Measurements from ENCODE around the gene MOCOS. TPM values are rescaled to one million over a fixed set of nuclear protein-coding genes. Genes with fewer than 3 reads are reported as not detected.

MOCOS gene
- polyA plus RNA-seq, 3 donors = 1.1 to 4.7 (median 2.3) TPM

- H3K27ac ChIP-seq (ENCODE audit: low read depth, low read length) = no peak overlapping the region
- 70 to 86% (median 78%) methylated on average over 1 of the region's 1 CpG for WGBS, 3 donors
These were observed 106.7 kb downstream of the MOCOS start for GRCh38 chr18:36294031-36294430.

DNA sequence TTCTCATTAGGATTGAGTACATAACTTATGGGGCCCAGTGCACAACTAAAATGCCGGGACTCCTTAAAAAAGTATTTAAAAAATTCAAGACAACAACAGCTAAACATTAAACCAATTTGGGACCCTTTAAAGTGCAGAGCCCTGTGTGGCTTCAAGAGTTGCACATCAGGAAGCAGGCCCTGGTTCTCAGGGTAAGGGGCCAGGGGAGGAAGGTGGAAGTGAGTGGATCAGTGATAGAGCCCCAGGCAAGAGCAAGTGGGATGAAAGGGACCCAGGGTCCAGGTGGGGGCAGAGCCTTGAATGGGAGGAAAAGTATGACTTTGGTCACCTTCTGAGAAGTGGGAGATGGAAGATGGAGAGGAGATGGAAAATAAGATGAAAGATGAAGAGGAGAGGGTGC is 107.9 kb downstream of the MOCOS start:
- no peak overlapping the region for H3K27ac ChIP-seq (ENCODE audit: low read depth, low read length)
- WGBS, 3 donors = 84 to 97% (median 92%) methylated on average over 1 of the region's 1 CpG

DNA sequence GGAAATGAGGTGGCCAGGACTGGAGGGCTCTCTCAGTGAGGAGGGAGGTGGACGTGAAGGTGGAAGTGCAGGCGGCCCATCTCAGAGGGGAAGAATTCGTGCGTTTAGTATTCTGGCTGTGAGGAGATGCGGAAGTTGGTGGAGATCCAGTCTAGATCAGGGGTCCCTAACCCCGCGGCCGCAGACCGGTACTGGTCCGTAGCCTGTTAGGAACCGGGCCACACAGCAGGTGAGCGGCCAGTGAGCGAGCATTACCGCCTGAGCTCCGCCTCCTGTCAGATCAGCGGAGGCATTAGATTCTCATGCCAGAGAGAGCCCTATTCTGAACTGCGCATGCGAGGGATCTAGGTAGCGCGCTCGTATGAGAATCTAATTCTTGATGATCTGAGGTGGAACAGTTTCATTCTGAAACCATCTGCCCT is 108.6 kb downstream of the MOCOS start:
- 38 to 40% (median 38%) methylated on average over 21 of the region's 21 CpGs for WGBS, 3 donors
- H3K27ac ChIP-seq (ENCODE audit: low read depth, low read length) = no peak overlapping the region

GRCh38 chr18:36296650-36297416 is 109.5 kb downstream of the MOCOS start:
- H3K27ac ChIP-seq (ENCODE audit: low read depth, low read length) = no peak overlapping the region
- WGBS, 3 donors = 0 to 1% (median 0%) methylated on average over 39 to 47 of the region's 47 CpGs

DNA sequence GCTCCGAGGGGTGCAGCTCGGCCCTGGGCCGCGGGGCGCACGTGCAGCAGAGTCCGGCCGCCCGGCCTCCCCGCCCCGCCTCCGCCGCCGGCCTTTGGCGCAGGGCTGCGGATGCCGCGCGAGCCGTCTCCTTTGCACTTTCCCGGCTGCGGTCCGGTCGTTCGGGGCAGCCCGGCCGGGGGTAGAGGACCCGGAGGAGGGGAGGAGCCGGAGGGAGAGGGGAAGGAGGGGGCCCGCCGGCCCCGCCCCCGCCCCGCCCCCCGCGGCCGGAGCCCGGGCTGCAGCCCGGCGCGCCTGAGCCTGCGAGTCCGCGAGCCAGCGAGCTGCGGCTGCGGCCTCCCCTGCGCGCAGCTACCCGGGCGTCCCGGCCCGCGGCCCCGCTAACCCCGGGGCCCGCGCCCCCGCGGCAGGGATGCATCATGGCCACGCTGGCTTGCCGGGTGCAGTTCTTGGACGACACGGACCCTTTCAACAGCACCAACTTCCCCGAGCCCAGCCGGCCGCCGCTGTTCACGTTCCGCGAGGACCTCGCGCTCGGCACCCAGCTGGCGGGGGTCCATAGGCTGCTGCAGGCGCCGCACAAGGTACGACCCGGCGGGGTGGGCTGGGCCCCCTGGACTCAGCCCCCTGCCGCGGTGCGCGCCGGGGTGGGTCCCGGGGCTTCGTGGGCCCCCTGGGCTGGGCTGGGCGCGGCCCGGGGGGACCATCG is 110.3 kb downstream of the MOCOS start, which contains the start of gene FHOD3:
TSS of gene FHOD3 (plus strand) at position 297 of the 709 bp plus-strand sequence. CDS start at position 420, 123 bp downstream.
- WGBS, 3 donors = 0 to 1% (median 1%) methylated on average over 49 to 91 of the region's 91 CpGs
- no peak within 1 kb of the TSS for H3K27ac ChIP-seq (ENCODE audit: low read depth, low read length)

GRCh38 chr18:36298126-36298741 is 110.9 kb downstream of the MOCOS start:
- no peak overlapping the region for H3K27ac ChIP-seq (ENCODE audit: low read depth, low read length)
- WGBS, 3 donors = 1 to 3% (median 2%) methylated on average over 49 to 67 of the region's 67 CpGs

DNA sequence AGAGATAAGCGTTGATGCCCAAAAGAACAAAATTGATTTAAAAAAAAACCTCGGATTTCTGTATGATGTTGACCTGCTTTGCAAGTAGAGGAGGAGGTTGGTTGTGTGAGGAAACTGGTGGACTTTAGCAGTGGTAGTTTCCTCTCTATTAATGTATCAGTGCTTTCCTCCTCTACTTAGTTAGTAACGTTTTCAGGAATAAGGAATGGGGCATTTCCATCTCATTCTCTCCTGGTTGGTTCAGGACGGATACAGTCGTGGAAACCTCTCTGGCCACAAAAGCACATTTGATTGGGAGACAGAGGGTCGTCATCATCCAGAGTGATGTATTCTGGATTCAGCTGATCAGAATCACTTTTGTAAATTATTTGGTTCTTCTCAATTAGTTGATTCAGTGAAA is 111.7 kb downstream of the MOCOS start:
- H3K27ac ChIP-seq (ENCODE audit: low read depth, low read length) = no peak overlapping the region
- 81 to 85% (median 82%) methylated on average over 6 of the region's 6 CpGs for WGBS, 3 donors

DNA sequence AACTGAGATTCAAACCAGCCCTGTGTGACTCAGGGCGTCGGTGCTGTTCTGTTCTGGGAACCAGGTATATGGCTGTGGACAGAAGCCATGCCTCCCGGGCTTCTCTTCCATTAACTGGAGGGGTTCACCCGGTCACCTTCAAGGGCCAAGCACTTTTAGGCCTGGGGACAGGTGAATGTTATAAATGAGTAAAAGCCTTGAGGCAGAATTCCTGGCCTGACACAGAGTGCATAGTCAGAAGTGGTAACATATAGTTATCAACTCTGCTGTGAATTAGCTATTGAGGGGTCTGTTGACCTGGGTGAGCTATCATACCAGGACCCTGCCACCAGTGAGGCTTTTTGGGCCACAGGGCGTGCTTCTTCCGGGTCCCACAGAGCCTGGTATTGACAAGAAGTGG is 112.9 kb downstream of the MOCOS start:
- 92 to 97% (median 94%) methylated on average over 6 of the region's 6 CpGs for WGBS, 3 donors
- H3K27ac ChIP-seq (ENCODE audit: low read depth, low read length) = no peak overlapping the region

DNA sequence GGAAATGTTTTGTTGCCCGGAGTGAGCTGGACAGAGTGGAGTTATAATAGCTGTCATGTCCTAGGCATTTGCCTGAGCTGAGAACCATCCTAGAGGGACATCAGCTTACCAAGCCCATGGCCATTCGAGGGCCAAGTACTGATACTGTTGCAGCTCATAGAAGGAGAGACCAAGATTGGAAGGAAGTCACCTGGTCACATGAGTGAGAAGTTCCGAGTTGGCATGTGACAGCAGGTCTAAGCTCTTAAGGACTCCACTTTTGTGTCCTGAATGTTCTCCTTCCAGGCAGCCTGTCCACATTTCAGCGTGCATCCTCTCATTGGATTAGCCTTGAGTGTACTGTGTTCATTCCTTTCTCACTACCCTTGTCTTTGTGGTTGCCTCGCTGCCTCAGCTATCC is 114.6 kb downstream of the MOCOS start:
- H3K27ac ChIP-seq (ENCODE audit: low read depth, low read length) = no peak overlapping the region
- 79 to 89% (median 79%) methylated on average over 5 of the region's 5 CpGs for WGBS, 3 donors

DNA sequence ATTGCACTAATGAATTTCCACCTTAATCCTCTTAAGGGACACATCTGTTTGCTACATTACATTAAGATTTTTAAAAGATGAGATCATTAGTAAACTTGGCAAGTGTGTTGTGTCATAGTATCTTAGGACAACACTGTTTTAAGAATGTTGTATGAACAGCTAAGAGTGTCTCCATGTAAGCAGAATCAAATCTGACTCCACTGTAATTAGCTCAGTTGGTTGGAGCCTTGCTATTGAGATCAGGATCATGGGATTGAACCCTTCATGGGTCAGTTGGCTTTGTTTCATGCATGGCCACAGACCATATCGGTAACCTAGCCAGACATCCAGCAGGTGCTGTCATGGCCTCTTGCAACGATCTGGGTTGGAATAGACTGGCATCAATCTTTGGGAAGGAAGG is 115.4 kb downstream of the MOCOS start:
- 78 to 94% (median 88%) methylated on average over 2 of the region's 2 CpGs for WGBS, 3 donors

GRCh38 chr18:36303211-36303844 is 116.0 kb downstream of the MOCOS start:
- no peak overlapping the region for H3K27ac ChIP-seq (ENCODE audit: low read depth, low read length)
- WGBS, 3 donors = 58 to 67% (median 63%) methylated on average over 6 of the region's 6 CpGs

More for the DNA sequence above, 115.4 kb downstream of the MOCOS start:
- H3K27ac ChIP-seq (ENCODE audit: low read depth, low read length) = no peak overlapping the region

DNA sequence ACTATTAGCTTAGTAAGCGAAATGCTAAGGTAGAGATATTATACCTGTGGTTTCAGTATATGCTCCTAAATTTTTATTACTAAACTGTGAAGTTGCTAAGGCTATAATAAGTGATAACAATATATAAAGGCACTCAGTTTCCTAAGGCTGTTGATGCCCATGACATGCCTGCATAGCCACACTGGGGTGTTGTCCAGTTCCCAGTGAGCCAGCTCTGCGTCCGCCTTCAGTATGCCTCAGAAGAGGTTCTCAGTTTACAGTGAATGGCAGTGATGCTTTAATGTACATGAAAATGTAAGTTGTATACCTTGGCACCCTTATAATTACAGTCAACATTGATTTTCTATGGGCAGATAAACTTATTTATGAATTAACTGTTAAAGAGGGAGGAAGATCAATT is 117.4 kb downstream of the MOCOS start:
- 77 to 93% (median 85%) methylated on average over 3 of the region's 3 CpGs for WGBS, 3 donors
- no peak overlapping the region for H3K27ac ChIP-seq (ENCODE audit: low read depth, low read length)

DNA sequence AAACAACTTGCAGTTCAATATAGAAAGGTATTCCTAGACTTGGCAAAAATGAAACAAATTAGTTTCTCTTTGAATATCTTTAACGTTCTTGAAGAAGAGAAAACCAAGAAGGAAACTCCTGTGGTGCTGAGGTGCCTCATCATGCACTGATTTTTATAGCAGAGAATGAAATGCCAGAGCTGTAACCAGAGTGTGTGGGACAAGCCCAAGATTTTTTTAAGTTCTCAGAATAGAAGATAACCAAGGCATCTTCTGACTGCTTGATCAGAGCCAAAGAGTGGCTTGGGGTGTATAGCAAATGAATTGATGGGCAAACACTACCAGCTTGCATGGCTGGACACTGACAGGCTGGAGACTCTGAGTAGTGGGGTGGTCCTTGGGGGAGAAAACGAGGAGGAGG is 118.1 kb downstream of the MOCOS start:
- WGBS, 3 donors = 32 to 61% (median 39%) methylated on average over 2 of the region's 2 CpGs
- H3K27ac ChIP-seq (ENCODE audit: low read depth, low read length) = no peak overlapping the region

DNA sequence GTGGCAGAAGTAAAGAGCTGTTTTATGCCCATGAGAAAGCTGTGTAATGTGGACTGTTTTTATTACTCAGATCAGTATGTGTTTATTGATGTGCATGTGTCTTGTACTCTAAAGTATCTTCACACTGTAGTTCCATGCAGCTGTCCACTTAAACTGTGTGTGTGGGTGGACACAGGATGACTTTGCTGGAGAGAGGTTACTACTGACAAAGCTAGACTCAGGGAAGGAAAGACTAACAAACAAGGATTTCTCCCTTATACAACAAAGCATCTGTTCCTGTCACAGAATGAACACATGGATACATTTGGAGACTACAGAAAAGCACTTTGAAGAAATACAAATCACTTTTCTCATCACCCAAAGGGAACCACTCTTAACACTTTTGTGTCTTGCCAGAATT is 120.2 kb downstream of the MOCOS start:
- H3K27ac ChIP-seq (ENCODE audit: low read depth, low read length) = no peak overlapping the region

- H3K27ac ChIP-seq (ENCODE audit: low read depth, low read length) = no peak overlapping the region
- WGBS, 3 donors = 59 to 85% (median 74%) methylated on average over 7 of the region's 7 CpGs
These were observed 121.6 kb downstream of the MOCOS start for GRCh38 chr18:36308711-36309435.

GRCh38 chr18:36309436-36310391 is 122.4 kb downstream of the MOCOS start:
- no peak overlapping the region for H3K27ac ChIP-seq (ENCODE audit: low read depth, low read length)
- 55 to 72% (median 56%) methylated on average over 11 of the region's 11 CpGs for WGBS, 3 donors

- WGBS, 3 donors = 83 to 87% (median 86%) methylated on average over 5 of the region's 5 CpGs
- no peak overlapping the region for H3K27ac ChIP-seq (ENCODE audit: low read depth, low read length)
These were observed 123.8 kb downstream of the MOCOS start for GRCh38 chr18:36311026-36311570.
